K562 (cell line): ENCODE data around the gene NINJ2. TPM values are rescaled to one million over a fixed set of nuclear protein-coding genes. Genes with fewer than 3 reads are reported as not detected.

Source experiments
- CBFA2T2 ChIP-seq: fragments of 450-650 bp; conservative IDR thresholded peaks from 2 replicates; pipeline ENCODE4 v1.6.1; 2017; ENCODE audit warnings: mild to moderate bottlenecking
- DDX20 ChIP-seq: fragments of 450-650 bp; IDR thresholded peaks from 2 replicates; pipeline ENCODE4 v1.6.1; 2016; ENCODE audit warnings: missing genetic modification characterization, low read depth, mild to moderate bottlenecking, missing compliant biosample characterization, moderate library complexity
- FIP1L1 ChIP-seq: fragments of 200-400 bp; formaldehyde crosslinking; IDR thresholded peaks from 2 replicates; pipeline ENCODE4 v1.6.1; 2018; ENCODE audit warnings: mild to moderate bottlenecking, low read depth, low read length; ENCODE audit not compliant: poor library complexity, severe bottlenecking
- LEF1 ChIP-seq: fragments of 450-650 bp; IDR thresholded peaks from 2 replicates; pipeline ENCODE4 v1.6.1; 2016; ENCODE audit warnings: mild to moderate bottlenecking
- PCBP2 ChIP-seq: fragments of 200-400 bp; formaldehyde crosslinking; IDR thresholded peaks from 2 replicates; pipeline ENCODE4 v1.6.1; 2018; ENCODE audit warnings: low read length, low read depth, mild to moderate bottlenecking, moderate library complexity; ENCODE audit not compliant: poor library complexity, severe bottlenecking
- POLR3G ChIP-seq: IDR thresholded peaks from 2 replicates; pipeline ENCODE4 v1.6.1; 2011; ENCODE audit not compliant: insufficient read length, insufficient replicate concordance; ENCODE audit errors: extremely low read depth
- ZFP36 ChIP-seq: fragments of 150-350 bp; IDR thresholded peaks from 2 replicates; pipeline ENCODE4 v1.6.1; 2018; ENCODE audit warnings: low read length, low read depth; ENCODE audit not compliant: partially characterized antibody
- polyA plus RNA-seq, 8 experiments: library from polyadenylated mRNA; depleted of rRNA in 4 of 8; stranded (reverse) in 5 of 8; unstranded in 3 of 8; fragments of >200 nt; fragmentation: Nextera tagmentation in 2 of 8; fragmentation: Illumina TruSeq in 1 of 8; extraction: Ambion mirVana in 2 of 8; extraction: Trizol in 1 of 8; gene quantifications; 2 replicates each; pipeline versions ENCODE4 v1.2.1 to v1.2.3, GENCODE V29; 2011 to 2014; ENCODE audit warnings: inconsistent platforms in 1 of 8, missing spikeins in 1 of 8
- total RNA-seq, 7 experiments: library from RNA; depleted of rRNA in 6 of 7; stranded (reverse); fragments of >200 nt in 6 of 7; fragmentation: Illumina TruSeq in 2 of 7; extraction: Trizol in 2 of 7; gene quantifications; 2 replicates each; pipeline versions ENCODE4 v1.2.1 to v1.2.3, GENCODE V29; 2011 to 2021; ENCODE audit warnings: low replicate concordance in 1 of 7
- TF ChIP-seq, protein P1 (sequence below): fragments of 200-600 bp; sonication (generic); IDR thresholded peaks from one replicate; pipeline ENCODE4 v1.6.1; 2012; ENCODE audit warnings: mild to moderate bottlenecking, low read depth, low read length, inconsistent platforms
- TF ChIP-seq, protein P2 (sequence below): fragments of 250-450 bp; sonication (Bioruptor Pico); IDR thresholded peaks from 2 replicates; pipeline ENCODE4 v1.6.1; 2021; ENCODE audit warnings: mild to moderate bottlenecking
- TF ChIP-seq, protein P3 (sequence below): fragments of 200-800 bp; sonication (Bioruptor generic); IDR thresholded peaks from 2 replicates; pipeline ENCODE4 v1.6.1; 2016; ENCODE audit warnings: missing genetic modification characterization, missing compliant biosample characterization

Gene NINJ2
- total and polyA plus RNA-seq, 9 of the 15 experiments (the other 6 are each of a cell fraction or from before 2014, with no cell fraction given) = 2.6 to 16.0 (median 4.5) TPM

DNA sequence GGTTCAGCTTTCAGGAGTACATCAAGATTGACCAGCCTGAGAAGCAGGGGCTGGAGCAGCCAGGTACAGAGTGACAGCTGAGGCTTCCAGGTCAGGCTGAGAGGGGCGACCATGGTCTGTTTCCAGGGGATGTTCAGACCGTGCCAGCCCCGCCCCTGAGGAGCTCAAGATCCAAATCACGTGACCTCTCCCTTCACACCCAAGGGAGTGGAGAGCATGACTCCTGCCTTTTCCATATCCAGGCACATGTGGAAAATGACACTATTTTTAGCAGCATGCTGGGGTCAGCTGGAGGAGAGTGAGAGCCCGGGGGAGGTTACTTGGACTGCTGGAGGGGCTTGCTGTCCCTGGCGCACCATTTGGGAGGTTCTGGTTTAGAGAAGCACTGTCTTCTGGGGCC, 110.8 kb downstream of the NINJ2 start (continued):
- TF ChIP-seq, protein P1, sequence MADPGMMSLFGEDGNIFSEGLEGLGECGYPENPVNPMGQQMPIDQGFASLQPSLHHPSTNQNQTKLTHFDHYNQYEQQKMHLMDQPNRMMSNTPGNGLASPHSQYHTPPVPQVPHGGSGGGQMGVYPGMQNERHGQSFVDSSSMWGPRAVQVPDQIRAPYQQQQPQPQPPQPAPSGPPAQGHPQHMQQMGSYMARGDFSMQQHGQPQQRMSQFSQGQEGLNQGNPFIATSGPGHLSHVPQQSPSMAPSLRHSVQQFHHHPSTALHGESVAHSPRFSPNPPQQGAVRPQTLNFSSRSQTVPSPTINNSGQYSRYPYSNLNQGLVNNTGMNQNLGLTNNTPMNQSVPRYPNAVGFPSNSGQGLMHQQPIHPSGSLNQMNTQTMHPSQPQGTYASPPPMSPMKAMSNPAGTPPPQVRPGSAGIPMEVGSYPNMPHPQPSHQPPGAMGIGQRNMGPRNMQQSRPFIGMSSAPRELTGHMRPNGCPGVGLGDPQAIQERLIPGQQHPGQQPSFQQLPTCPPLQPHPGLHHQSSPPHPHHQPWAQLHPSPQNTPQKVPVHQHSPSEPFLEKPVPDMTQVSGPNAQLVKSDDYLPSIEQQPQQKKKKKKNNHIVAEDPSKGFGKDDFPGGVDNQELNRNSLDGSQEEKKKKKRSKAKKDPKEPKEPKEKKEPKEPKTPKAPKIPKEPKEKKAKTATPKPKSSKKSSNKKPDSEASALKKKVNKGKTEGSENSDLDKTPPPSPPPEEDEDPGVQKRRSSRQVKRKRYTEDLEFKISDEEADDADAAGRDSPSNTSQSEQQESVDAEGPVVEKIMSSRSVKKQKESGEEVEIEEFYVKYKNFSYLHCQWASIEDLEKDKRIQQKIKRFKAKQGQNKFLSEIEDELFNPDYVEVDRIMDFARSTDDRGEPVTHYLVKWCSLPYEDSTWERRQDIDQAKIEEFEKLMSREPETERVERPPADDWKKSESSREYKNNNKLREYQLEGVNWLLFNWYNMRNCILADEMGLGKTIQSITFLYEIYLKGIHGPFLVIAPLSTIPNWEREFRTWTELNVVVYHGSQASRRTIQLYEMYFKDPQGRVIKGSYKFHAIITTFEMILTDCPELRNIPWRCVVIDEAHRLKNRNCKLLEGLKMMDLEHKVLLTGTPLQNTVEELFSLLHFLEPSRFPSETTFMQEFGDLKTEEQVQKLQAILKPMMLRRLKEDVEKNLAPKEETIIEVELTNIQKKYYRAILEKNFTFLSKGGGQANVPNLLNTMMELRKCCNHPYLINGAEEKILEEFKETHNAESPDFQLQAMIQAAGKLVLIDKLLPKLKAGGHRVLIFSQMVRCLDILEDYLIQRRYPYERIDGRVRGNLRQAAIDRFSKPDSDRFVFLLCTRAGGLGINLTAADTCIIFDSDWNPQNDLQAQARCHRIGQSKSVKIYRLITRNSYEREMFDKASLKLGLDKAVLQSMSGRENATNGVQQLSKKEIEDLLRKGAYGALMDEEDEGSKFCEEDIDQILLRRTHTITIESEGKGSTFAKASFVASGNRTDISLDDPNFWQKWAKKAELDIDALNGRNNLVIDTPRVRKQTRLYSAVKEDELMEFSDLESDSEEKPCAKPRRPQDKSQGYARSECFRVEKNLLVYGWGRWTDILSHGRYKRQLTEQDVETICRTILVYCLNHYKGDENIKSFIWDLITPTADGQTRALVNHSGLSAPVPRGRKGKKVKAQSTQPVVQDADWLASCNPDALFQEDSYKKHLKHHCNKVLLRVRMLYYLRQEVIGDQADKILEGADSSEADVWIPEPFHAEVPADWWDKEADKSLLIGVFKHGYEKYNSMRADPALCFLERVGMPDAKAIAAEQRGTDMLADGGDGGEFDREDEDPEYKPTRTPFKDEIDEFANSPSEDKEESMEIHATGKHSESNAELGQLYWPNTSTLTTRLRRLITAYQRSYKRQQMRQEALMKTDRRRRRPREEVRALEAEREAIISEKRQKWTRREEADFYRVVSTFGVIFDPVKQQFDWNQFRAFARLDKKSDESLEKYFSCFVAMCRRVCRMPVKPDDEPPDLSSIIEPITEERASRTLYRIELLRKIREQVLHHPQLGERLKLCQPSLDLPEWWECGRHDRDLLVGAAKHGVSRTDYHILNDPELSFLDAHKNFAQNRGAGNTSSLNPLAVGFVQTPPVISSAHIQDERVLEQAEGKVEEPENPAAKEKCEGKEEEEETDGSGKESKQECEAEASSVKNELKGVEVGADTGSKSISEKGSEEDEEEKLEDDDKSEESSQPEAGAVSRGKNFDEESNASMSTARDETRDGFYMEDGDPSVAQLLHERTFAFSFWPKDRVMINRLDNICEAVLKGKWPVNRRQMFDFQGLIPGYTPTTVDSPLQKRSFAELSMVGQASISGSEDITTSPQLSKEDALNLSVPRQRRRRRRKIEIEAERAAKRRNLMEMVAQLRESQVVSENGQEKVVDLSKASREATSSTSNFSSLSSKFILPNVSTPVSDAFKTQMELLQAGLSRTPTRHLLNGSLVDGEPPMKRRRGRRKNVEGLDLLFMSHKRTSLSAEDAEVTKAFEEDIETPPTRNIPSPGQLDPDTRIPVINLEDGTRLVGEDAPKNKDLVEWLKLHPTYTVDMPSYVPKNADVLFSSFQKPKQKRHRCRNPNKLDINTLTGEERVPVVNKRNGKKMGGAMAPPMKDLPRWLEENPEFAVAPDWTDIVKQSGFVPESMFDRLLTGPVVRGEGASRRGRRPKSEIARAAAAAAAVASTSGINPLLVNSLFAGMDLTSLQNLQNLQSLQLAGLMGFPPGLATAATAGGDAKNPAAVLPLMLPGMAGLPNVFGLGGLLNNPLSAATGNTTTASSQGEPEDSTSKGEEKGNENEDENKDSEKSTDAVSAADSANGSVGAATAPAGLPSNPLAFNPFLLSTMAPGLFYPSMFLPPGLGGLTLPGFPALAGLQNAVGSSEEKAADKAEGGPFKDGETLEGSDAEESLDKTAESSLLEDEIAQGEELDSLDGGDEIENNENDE = no peak
- TF ChIP-seq, protein P2, sequence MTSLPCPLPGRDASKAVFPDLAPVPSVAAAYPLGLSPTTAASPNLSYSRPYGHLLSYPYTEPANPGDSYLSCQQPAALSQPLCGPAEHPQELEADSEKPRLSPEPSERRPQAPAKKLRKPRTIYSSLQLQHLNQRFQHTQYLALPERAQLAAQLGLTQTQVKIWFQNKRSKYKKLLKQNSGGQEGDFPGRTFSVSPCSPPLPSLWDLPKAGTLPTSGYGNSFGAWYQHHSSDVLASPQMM (CRISPR knock-in tag) = no peak
- no peak for TF ChIP-seq PCBP2
- TF ChIP-seq CBFA2T2 = peak; percentile 18; the same call in 1 of the 2 replicates
- TF ChIP-seq POLR3G = no peak
- no peak for TF ChIP-seq LEF1
- TF ChIP-seq FIP1L1 = no peak
- TF ChIP-seq ZFP36 = no peak
- no peak for TF ChIP-seq DDX20
- TF ChIP-seq, protein P3, sequence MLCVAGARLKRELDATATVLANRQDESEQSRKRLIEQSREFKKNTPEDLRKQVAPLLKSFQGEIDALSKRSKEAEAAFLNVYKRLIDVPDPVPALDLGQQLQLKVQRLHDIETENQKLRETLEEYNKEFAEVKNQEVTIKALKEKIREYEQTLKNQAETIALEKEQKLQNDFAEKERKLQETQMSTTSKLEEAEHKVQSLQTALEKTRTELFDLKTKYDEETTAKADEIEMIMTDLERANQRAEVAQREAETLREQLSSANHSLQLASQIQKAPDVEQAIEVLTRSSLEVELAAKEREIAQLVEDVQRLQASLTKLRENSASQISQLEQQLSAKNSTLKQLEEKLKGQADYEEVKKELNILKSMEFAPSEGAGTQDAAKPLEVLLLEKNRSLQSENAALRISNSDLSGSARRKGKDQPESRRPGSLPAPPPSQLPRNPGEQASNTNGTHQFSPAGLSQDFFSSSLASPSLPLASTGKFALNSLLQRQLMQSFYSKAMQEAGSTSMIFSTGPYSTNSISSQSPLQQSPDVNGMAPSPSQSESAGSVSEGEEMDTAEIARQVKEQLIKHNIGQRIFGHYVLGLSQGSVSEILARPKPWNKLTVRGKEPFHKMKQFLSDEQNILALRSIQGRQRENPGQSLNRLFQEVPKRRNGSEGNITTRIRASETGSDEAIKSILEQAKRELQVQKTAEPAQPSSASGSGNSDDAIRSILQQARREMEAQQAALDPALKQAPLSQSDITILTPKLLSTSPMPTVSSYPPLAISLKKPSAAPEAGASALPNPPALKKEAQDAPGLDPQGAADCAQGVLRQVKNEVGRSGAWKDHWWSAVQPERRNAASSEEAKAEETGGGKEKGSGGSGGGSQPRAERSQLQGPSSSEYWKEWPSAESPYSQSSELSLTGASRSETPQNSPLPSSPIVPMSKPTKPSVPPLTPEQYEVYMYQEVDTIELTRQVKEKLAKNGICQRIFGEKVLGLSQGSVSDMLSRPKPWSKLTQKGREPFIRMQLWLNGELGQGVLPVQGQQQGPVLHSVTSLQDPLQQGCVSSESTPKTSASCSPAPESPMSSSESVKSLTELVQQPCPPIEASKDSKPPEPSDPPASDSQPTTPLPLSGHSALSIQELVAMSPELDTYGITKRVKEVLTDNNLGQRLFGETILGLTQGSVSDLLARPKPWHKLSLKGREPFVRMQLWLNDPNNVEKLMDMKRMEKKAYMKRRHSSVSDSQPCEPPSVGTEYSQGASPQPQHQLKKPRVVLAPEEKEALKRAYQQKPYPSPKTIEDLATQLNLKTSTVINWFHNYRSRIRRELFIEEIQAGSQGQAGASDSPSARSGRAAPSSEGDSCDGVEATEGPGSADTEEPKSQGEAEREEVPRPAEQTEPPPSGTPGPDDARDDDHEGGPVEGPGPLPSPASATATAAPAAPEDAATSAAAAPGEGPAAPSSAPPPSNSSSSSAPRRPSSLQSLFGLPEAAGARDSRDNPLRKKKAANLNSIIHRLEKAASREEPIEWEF (CRISPR knock-in tag) = no peak
